IPS-18c (cell line): ENCODE measurements around the gene EXOC3L2.
A peak's percentile ranks its signal among the peaks of the same experiment; 100 is the strongest.

Source experiments
- H3K4me3 ChIP-seq: 2 replicates; pipeline ENCODE4 v1.7.0; 2013; ENCODE audit warnings: low read depth, mild to moderate bottlenecking, low read length, moderate library complexity; ENCODE audit not compliant: insufficient read depth
- H3K9me3 ChIP-seq: one replicate; pipeline ENCODE4 v1.6.1; 2013; ENCODE audit warnings: mild to moderate bottlenecking, low read length, moderate library complexity; ENCODE audit not compliant: control insufficient read depth, insufficient read depth

The EXOC3L2 gene

GRCh38 chr19:45177817-45178261 is 67.4 kb downstream of the EXOC3L2 start, which contains the start of gene TRAPPC6A:
Gene TRAPPC6A, minus strand, starts transcription at chr19:45178237. Its CDS starts 19 bp downstream, at chr19:45178218.
- H3K9me3 ChIP-seq: peaks cover 2% of the 10 kb centered on the region
- peak within 1 kb of the TSS; percentile 96 for H3K4me3 ChIP-seq

GRCh38 chr19:45175515-45176345 is 69.5 kb downstream of the EXOC3L2 start:
- no peak overlapping the region for H3K4me3 ChIP-seq
- peaks cover 2% of the 10 kb centered on the region for H3K9me3 ChIP-seq

- H3K4me3 ChIP-seq: no peak overlapping the region
- H3K9me3 ChIP-seq: peaks cover 2% of the 10 kb centered on the region
Observed at GRCh38 chr19:45173816-45174215, 71.4 kb downstream of the EXOC3L2 start.

GRCh38 chr19:45172611-45173208 is 72.5 kb downstream of the EXOC3L2 start:
- peaks cover 2% of the 10 kb centered on the region for H3K9me3 ChIP-seq
- H3K4me3 ChIP-seq: no peak overlapping the region

- H3K9me3 ChIP-seq: peaks cover 2% of the 10 kb centered on the region
- no peak overlapping the region for H3K4me3 ChIP-seq
Observed at GRCh38 chr19:45172173-45172572, 73.0 kb downstream of the EXOC3L2 start.

GRCh38 chr19:45171211-45171623 is 74.0 kb downstream of the EXOC3L2 start:
- Histone ChIP-seq H3K4me3 (no peak overlapping the region), H3K9me3 (no peaks in the 10 kb centered on the region)

- Histone ChIP-seq H3K9me3 (no peaks in the 10 kb centered on the region), H3K4me3 (no peak overlapping the region)
Observed at GRCh38 chr19:45170146-45171106, 74.8 kb downstream of the EXOC3L2 start.

GRCh38 chr19:45169602-45170001 is 75.6 kb downstream of the EXOC3L2 start:
- Histone ChIP-seq H3K9me3 (no peaks in the 10 kb centered on the region), H3K4me3 (no peak overlapping the region)

GRCh38 chr19:45168767-45169351 is 76.3 kb downstream of the EXOC3L2 start:
- no peak overlapping the region for H3K4me3 ChIP-seq
- H3K9me3 ChIP-seq: no peaks in the 10 kb centered on the region

- Histone ChIP-seq H3K9me3 (no peaks in the 10 kb centered on the region), H3K4me3 (no peak overlapping the region)
Observed at GRCh38 chr19:45166723-45167252, 78.4 kb downstream of the EXOC3L2 start.

GRCh38 chr19:45164577-45165335 is 80.5 kb downstream of the EXOC3L2 start:
- H3K9me3 ChIP-seq: no peaks in the 10 kb centered on the region
- no peak overlapping the region for H3K4me3 ChIP-seq

- Histone ChIP-seq H3K9me3 (no peaks in the 10 kb centered on the region), H3K4me3 (no peak overlapping the region)
Observed at GRCh38 chr19:45163751-45164460, 81.3 kb downstream of the EXOC3L2 start.

GRCh38 chr19:45163156-45163555 is 82.1 kb downstream of the EXOC3L2 start:
- Histone ChIP-seq H3K9me3 (no peaks in the 10 kb centered on the region), H3K4me3 (no peak overlapping the region)

GRCh38 chr19:45162608-45163143 is 82.5 kb downstream of the EXOC3L2 start:
- Histone ChIP-seq H3K4me3 (no peak overlapping the region), H3K9me3 (no peaks in the 10 kb centered on the region)
